HG03571 (cell line): ENCODE results near the gene PRAMEF5.
"Not testable (repeated sequence)": the region's sequence is repeated elsewhere in the genome, so short reads cannot be mapped to it uniquely, and the experiment has no call there.

ENCODE experiments used
- ATAC-seq: cut with Tn5 transposase; IDR thresholded peaks from one replicate; pipeline ENCODE4 v1.9.1; 2021; ENCODE audit not compliant: unreplicated experiment

Gene PRAMEF5

GRCh38 chr1:13265124-13265523 is 11.1 kb downstream of the PRAMEF5 start:
- ATAC-seq = not testable (repeated sequence)

DNA sequence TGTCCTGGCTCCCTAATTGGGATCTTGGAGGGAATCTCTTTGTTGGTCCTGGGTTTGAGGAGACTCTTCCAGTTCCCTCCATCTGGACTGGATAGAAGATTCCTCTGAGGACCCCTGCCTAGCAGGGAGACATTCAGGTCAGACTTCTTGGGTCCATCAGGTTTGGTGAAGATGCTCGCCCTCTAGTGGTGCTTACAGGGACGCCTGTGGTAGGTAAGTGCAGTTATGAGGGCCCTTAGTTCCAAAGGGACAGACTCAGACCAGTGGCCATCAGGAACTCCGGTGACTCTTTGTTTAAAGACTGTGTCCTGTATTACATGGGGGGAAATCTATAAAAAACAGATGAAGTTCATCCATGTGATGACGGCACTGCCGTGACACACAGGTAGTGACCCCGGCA is 23.0 kb downstream of the PRAMEF5 start:
- not testable (repeated sequence) for ATAC-seq

GRCh38 chr1:13279617-13280016 is 25.6 kb downstream of the PRAMEF5 start:
- ATAC-seq = not testable (repeated sequence)

DNA sequence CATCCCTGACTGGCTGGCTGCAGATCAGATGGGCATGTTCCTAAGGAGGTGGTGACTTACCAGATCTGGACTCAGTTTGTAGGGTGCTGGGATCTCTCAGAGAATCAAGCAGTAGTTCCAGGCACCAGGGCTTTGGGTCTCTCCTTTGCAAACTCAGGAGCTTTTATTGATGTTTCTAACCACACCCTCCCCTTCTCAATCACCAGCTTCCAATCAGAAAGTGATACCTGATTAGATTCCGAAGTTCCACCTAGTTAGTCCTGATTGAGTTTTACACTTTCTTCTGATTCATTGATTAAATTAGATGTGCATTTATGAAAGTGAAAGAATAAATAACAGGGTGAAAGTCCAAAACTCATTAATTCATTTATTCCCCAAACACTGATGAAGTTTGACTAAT is 31.0 kb downstream of the PRAMEF5 start, which contains the start of gene PRAMEF8:
PRAMEF8 (minus strand) TSS at position 101 of the 400 bp plus-strand sequence. CDS start 1,046 bp downstream, outside the sequence.
- not testable (repeated sequence) for ATAC-seq

DNA sequence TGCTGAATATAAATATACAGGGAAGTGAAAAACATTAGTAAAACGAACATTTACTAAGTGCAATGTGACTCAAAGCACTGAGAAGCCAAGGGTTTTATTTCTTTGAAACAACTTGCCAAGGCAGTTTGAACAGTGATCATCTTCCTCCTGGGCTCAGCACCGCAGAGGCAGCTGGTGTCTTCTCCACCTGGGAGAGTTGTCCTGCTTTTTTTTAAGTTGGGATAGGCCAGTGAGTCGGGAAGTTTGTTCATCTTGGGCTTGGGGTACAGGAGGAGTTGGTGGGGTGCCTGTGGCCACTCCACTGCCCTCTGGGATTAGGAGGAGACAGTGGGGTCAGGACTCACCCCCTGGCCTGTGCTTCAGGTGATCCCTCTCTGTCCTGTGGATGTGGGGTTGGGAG is 35.0 kb downstream of the PRAMEF5 start:
- ATAC-seq = not testable (repeated sequence)

DNA sequence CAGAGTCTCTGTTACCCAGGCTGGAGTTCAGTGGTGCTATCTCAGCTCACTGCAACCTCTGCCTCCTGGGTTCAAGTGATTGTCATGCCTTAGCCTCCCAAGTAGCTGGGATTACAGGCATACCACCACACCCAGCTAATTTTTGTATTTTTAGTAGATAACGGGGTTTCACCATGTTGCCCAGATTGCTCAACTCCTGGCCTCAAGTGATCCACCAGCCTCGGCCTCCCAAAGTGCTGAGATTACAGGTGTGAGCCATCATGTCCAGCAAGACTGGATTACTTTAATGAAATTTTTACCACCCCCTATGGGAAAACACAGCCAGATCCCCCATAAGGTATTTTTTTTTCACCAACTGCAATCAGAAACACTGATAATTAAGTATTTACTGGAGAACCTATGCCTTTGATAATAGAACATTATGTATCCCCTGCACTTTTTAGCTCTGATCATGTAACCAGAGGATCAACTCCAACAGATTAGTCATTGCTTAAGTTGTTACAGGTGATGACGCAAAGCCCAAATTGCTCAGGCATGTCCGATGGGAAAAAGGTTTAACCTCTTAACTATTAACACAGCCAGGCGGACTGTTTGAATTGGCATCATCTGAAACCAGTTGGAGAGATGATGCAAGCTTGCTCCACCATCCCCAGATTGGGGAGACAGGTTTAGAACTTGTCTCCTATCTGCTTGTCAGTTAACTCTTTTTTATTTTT is 43.4 kb downstream of the PRAMEF5 start:
- ATAC-seq = not testable (repeated sequence)

GRCh38 chr1:13298699-13299098 is 44.7 kb downstream of the PRAMEF5 start:
- not testable (repeated sequence) for ATAC-seq

DNA sequence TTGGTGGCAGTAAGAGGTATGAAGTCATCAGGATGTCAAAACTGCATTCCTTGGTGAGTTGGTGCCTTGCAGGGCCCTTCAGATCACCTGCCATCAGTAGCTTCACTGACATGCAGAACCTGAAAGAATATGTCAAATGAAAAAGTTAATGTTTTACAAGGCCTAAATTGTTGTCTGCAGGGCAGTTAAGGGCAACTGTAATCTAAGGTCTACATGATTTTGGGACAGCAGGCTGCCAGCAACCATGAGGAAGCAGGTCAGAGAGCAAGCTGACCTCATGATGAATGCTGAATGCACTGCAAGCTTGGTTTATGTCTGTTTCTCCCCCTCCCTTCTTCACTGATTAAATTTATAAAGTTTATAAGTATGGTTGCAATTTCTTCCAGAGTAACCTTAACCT is 48.2 kb downstream of the PRAMEF5 start:
- not testable (repeated sequence) for ATAC-seq

- ATAC-seq = not testable (repeated sequence)
These were observed 49.2 kb downstream of the PRAMEF5 start, which contains the start of gene PRAMEF33 for GRCh38 chr1:13303239-13303638. Gene PRAMEF33, plus strand, starts transcription at chr1:13303539. Its CDS starts 2,416 bp downstream, at chr1:13305955.
